Effector memory CD4-positive, alpha-beta T cell (primary cell): ENCODE data around the gene CT83.

Source experiments
- DNase-seq, 3 donors: peaks; one replicate each; pipeline ENCODE4 v3.0.0-alpha.2; 2020
- H3K27ac ChIP-seq: 2 replicates; pipeline ENCODE4 v1.7.0; 2013; ENCODE audit warnings: mild to moderate bottlenecking, low read length, moderate library complexity; ENCODE audit not compliant: insufficient read depth, poor library complexity, severe bottlenecking
- H3K27me3 ChIP-seq: replicated peaks from 2 replicates; pipeline ENCODE4 v1.7.0; 2013; ENCODE audit warnings: mild to moderate bottlenecking, low read length; ENCODE audit not compliant: insufficient read depth, control insufficient read depth, poor library complexity, severe bottlenecking
- H3K36me3 ChIP-seq: 2 replicates; pipeline ENCODE4 v1.7.0; 2013; ENCODE audit warnings: mild to moderate bottlenecking, low read length, moderate library complexity; ENCODE audit not compliant: control insufficient read depth, insufficient read depth
- H3K4me1 ChIP-seq: 2 replicates; pipeline ENCODE4 v1.7.0; 2013; ENCODE audit warnings: low read length, mild to moderate bottlenecking; ENCODE audit not compliant: control insufficient read depth, insufficient read depth, poor library complexity, severe bottlenecking
- H3K4me3 ChIP-seq: 2 replicates; pipeline ENCODE4 v1.7.0; 2013; ENCODE audit warnings: low read length, low read depth, mild to moderate bottlenecking; ENCODE audit not compliant: insufficient read depth, poor library complexity, severe bottlenecking
- H3K9me3 ChIP-seq: 2 replicates; pipeline ENCODE4 v1.7.0; 2013; ENCODE audit warnings: mild to moderate bottlenecking, low read length, moderate library complexity; ENCODE audit not compliant: control insufficient read depth
- total RNA-seq, 3 donors: gene quantifications; one replicate each; lab custom pipeline; 2026; lab: John Stamatoyannopoulos, UW

The CT83 gene, protein sequence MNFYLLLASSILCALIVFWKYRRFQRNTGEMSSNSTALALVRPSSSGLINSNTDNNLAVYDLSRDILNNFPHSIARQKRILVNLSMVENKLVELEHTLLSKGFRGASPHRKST
- 0 reads per million in 3 donors for total RNA-seq

DNA sequence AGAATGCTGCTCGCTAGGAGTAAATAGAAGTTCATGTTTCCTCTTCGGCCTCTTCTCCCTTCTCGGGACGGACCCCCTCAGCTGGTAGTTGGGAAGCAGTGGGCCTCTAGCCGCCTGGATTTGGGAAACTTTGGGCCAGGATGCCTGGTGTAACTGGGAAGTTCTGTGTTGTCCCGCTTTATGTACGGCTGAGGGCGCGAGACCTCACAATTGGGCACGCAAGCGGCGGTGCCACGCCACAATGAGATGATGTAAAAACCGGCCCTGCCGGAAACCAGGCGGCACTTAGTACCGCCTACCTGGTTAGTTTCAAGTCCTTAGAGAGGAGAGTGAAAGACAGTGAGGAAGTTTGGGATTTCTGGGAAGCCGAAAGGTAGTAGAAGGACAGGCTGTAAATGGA, at the start of gene CT83:
TSS of gene CT83 (minus strand) at position 155 of the 400 bp plus-strand sequence. CDS start at position 35, 120 bp downstream.
- DNase-seq = no peak
- Histone ChIP-seq H3K27me3 (no peaks in the 10 kb centered on the region), H3K36me3 (no peaks in the 10 kb centered on the region), H3K4me1 (no peaks in the 10 kb centered on the region), H3K4me3 (no peak within 1 kb of the TSS), H3K27ac (no peak within 1 kb of the TSS), H3K9me3 (no peaks in the 10 kb centered on the region)

DNA sequence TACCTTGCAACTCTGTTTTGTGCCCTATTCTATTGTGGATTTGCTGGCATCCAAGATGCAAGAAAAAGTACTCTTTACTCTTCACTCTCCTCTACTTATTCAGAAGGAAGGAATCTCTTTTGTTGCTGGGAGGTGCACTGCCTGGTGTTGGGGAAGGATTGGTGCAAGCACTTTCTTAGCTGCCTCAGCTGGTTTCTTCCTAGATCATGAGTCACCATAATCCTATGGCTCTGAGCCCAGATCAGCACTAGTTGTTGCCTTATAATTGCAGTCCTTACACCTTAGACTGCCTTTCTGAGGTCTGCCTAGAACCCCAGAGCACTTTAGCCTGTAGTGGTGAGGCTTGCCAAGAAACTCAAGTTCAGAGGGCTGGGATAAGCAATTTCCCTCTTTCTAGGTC, 37.0 kb upstream of the CT83 start:
- DNase-seq = no peak
- H3K9me3 ChIP-seq = no peaks in the 10 kb centered on the region
- H3K36me3 ChIP-seq = no peaks in the 10 kb centered on the region
- no peak overlapping the region for H3K27ac ChIP-seq
- H3K4me1 ChIP-seq = no peaks in the 10 kb centered on the region
- no peaks in the 10 kb centered on the region for H3K27me3 ChIP-seq
- H3K4me3 ChIP-seq = no peak overlapping the region

GRCh38 chrX:116493271-116493670, 30.5 kb upstream of the CT83 start:
- Histone ChIP-seq H3K36me3 (no peaks in the 10 kb centered on the region), H3K4me3 (no peak overlapping the region), H3K27ac (no peak overlapping the region), H3K4me1 (no peaks in the 10 kb centered on the region), H3K9me3 (no peaks in the 10 kb centered on the region), H3K27me3 (no peaks in the 10 kb centered on the region)
- DNase-seq = no peak

DNA sequence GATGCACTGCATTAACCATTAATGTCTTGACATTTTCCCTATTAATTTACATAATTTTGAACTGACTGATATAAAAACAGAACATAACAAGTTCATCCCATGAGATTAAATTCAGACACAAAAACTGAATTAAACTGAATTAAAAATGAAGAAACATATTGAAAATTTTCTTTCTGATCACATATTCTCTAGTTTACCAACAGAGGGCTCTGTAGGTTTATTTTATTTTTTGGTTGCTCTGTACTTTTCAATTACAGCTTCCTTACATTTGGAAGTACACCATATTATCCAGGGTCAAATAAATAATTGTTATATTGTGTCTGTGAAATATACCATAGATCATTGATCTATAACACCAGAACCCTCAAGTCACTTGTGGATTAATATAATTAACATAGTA, 27.3 kb upstream of the CT83 start:
- no peak for DNase-seq
- Histone ChIP-seq H3K4me1 (no peaks in the 10 kb centered on the region), H3K9me3 (no peaks in the 10 kb centered on the region), H3K36me3 (no peaks in the 10 kb centered on the region), H3K4me3 (no peak overlapping the region), H3K27ac (no peak overlapping the region), H3K27me3 (no peaks in the 10 kb centered on the region)

- Histone ChIP-seq H3K4me3 (no peak overlapping the region), H3K27ac (no peak overlapping the region), H3K36me3 (no peaks in the 10 kb centered on the region), H3K9me3 (no peaks in the 10 kb centered on the region), H3K27me3 (no peaks in the 10 kb centered on the region), H3K4me1 (no peaks in the 10 kb centered on the region)
- DNase-seq = no peak
These were observed 17.3 kb upstream of the CT83 start for GRCh38 chrX:116480059-116480458.

GRCh38 chrX:116449156-116449555, 13.6 kb downstream of the CT83 start:
- Histone ChIP-seq H3K4me1 (no peaks in the 10 kb centered on the region), H3K9me3 (no peaks in the 10 kb centered on the region), H3K4me3 (no peak overlapping the region), H3K27ac (no peak overlapping the region), H3K36me3 (no peaks in the 10 kb centered on the region), H3K27me3 (no peaks in the 10 kb centered on the region)
- DNase-seq = no peak

DNA sequence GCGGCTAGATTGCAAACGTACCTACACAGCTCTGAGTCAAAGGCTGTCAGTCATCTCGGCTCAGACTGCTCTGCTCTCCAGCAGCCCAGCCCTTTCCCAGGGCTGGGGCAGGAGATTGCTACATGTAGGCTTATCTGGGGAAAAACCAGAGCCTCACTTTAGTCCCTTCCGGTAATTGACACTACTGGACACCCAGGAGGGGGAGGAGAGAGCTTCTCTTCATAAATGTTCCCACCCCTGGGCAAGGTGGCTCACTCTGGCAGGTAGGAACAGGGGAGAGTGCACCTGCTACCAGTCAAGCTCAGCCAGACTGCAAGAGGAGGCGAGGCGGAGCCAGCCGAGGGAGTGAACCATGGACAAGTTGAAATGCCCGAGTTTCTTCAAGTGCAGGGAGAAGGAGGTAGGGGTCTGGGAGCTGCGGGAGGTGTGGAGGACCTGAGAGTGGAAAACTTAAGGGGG, 26.4 kb downstream of the CT83 start, which contains the start of gene SLC6A14:
TSS of gene SLC6A14 (plus strand) at position 249 of the 459 bp plus-strand sequence. CDS start at position 353, 104 bp downstream.
- H3K36me3 ChIP-seq = no peaks in the 10 kb centered on the region
- no peaks in the 10 kb centered on the region for H3K9me3 ChIP-seq
- no peak for DNase-seq
- no peaks in the 10 kb centered on the region for H3K27me3 ChIP-seq
- H3K4me3 ChIP-seq = no peak within 1 kb of the TSS
- no peak within 1 kb of the TSS for H3K27ac ChIP-seq
- H3K4me1 ChIP-seq = no peaks in the 10 kb centered on the region

- Histone ChIP-seq H3K27me3 (no peaks in the 10 kb centered on the region), H3K9me3 (no peaks in the 10 kb centered on the region), H3K36me3 (no peaks in the 10 kb centered on the region), H3K4me1 (no peaks in the 10 kb centered on the region), H3K4me3 (no peak overlapping the region), H3K27ac (no peak overlapping the region)
- DNase-seq = no peak
These were observed 27.2 kb downstream of the CT83 start for GRCh38 chrX:116435597-116435996.

DNA sequence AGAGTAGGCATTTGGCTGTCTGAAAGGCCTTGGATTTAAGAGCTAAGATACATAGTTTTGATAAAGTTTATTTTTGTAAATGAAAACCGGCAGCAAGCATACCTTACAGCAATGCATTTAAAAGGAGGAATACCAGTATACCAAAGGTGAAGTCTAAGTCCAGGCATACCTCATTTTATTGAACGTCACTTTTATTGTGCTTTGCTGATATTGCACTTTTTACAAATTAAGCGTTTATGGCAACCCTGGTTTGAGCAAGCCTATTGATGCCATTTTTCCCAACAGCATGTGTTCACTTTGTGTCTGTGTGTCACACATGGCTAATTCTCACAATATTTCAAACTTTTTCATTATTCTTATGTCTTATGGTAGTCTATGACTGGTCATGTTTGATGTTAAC, 34.8 kb downstream of the CT83 start:
- H3K4me1 ChIP-seq = no peaks in the 10 kb centered on the region

GRCh38 chrX:116417968-116418367, 44.8 kb downstream of the CT83 start:
- H3K4me1 ChIP-seq = no peaks in the 10 kb centered on the region
- H3K27ac ChIP-seq = no peak overlapping the region
- H3K4me3 ChIP-seq = no peak overlapping the region
- H3K27me3 ChIP-seq = no peaks in the 10 kb centered on the region
- DNase-seq = no peak
- H3K36me3 ChIP-seq = no peaks in the 10 kb centered on the region
- no peaks in the 10 kb centered on the region for H3K9me3 ChIP-seq

More for the DNA sequence above, 34.8 kb downstream of the CT83 start:
- no peak for DNase-seq
- H3K4me3 ChIP-seq = no peak overlapping the region
- H3K9me3 ChIP-seq = no peaks in the 10 kb centered on the region
- H3K27ac ChIP-seq = no peak overlapping the region
- no peaks in the 10 kb centered on the region for H3K27me3 ChIP-seq
- no peaks in the 10 kb centered on the region for H3K36me3 ChIP-seq
